GM18870 (cell line): Measurements from ENCODE around the gene CCDC40.

Experiments used
- ATAC-seq: cut with Tn5 transposase; IDR thresholded peaks from one replicate; pipeline ENCODE4 v1.9.1; 2021; ENCODE audit warnings: moderate library complexity; ENCODE audit not compliant: unreplicated experiment

CCDC40 gene

GRCh38 chr17:80132906-80133625 lies 96.6 kb downstream of the CCDC40 start:
- no peak for ATAC-seq

GRCh38 chr17:80133626-80133970 lies 97.2 kb downstream of the CCDC40 start:
- ATAC-seq: no peak

DNA sequence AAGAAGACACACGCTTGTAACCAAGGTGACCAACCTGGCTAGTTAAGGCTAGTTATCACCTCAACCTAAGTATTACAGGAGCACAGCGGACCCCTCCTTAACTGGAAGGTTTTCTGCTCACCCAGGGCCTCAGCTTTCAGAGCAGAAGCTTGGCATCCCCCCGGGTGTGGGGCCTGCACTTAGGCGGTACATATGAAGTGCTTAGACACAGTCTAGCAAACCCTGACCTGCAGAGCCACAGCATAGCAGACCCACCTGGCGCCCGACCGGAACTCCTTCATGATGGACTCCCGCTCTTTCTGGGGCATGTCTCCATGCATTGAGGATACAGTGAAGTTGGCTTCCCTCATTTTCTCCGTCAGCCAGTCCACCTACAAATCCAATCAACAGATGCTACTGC lies 100.7 kb downstream of the CCDC40 start:
- no peak for ATAC-seq

GRCh38 chr17:80138856-80139426 lies 102.5 kb downstream of the CCDC40 start:
- no peak for ATAC-seq

DNA sequence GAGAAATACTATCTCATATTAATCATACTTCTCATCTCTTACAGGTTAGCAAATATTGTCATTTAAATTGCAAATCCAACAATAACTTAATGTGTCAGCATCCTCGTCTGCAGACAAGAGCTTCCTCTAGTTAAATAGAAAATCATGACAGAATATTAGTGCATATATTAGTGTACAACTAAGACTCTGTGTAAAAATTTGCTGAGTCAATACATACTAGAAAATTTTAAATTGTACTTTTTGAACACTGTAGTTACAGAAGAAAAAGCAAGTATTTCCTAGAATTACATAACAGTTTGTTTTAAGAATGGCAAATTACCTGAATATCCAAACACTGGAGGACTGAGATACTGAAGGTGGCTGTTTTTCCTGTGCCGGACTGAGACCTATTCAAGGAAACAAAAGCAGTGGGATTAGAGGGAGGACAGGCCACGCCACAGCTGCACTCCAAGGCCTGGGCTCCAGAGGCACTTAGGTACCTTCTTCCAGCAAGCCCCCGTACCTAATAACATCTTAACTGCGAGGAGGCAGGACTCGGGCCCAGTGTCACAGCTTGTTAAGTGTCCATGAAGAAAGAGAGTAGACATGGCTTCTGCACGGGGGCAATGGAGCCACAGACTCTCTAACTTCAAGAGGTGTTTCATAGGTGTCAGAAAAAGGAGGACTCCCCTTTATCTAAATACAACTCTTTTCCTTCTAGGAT lies 105.2 kb downstream of the CCDC40 start:
- no peak for ATAC-seq

DNA sequence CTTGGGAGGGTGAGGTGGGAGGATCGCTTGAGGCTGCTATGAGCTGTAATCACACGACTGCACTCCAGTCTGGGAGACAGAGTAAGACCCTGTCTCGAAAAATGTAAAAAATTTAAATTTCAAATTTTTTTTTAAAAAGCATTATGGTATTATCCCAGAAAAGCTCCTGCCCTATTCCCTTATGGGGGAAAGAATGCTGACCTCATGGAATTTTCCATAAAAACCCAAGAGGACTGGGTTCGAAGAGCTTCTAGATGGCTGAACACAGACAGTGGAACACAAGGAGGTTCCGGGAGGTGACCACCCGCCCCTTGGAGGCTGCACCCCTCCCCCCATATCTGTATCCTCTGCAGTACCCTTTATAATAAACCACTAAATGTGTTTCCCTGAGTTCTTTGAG lies 106.5 kb downstream of the CCDC40 start:
- ATAC-seq: no peak

DNA sequence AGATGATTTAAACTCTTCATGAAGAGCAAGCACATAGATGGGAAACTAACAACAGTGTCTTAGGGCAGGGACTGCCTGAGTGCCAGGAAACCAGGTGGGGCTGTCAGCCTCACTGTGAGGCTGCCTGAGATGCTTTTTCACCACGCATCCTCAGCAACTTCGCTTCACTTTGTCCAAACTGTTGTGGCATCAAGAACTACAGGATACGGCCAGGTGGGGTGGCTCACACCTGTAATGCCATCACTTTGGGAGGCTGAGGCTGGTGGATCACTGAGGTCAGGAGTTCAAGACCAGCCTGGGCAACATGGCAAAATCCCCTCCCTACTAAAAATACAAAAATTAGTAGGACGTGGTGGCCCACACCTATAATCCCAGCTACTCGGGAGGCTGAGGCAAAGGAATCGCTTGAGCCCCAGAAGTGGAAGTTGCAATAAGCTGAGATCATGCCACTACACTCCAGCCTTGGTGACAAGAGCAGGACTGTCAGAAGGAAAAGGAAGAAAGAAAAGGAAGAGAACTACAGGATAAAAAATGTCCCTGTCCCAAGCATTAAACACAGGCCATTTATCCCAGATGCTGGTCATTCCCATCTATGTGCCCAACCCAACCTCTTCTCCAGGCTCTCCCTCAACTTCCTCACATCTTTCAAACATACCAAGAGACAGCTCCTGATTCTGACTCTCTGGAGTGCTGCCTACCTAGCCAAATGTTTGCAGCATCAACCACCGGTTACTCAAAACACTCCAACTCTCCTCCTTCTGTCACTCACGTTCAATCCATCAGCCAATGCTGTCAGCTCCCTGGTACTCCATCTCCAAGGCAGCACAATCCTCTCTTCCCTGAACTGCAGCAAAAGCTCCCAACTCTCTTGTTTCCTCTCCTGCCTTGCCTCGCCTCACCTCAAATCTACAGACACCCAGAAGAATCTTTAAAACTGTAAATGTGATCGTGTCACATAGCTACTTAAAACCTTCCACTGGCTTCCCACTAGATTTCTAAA lies 108.9 kb downstream of the CCDC40 start:
- no peak for ATAC-seq

- peak; percentile 21 for ATAC-seq
These were observed 109.9 kb downstream of the CCDC40 start for GRCh38 chr17:80146121-80147034.

DNA sequence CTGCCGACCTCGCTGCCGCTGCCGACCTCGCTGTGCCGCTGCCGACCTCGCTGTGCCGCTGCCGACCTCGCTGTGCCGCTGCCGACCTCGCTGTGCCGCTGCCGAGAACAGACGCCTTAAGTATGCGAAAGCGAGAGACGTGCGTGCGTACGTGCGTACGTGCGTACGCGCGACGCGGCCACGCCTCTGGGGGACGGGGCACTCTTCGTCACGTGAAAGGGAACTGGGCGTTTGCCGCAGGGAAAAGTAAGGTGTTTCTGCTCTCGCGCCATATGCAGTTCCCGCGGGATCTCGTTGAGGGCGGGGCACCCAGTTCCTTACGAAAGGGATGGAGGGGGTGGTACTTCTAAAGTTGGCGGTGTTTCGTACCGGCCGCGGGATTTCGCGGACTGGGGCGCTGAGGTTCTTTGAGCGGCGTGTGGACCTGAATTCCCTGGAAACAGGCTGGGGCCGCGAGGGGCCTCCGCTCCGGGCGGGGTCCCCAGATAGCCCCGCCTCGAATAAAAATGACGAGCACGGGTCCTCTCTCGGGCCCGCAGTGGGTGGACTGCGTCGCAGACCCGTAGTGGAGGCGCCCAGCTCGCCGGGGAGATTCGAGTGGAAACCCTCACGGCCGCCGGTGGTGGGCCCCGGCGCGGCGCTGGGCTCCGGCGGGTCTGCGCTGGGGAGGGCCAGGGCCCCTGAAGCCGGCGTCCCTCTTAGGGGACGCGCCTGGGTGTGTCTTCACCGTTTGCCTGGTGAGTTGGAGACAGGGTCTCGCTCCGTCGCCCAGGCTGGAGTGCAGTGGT lies 110.8 kb downstream of the CCDC40 start, which contains the start of gene EIF4A3:
EIF4A3 (minus strand) TSS at position 94 of the 788 bp plus-strand sequence. CDS start 167 bp downstream, outside the sequence.
- ATAC-seq: peak; percentile 80
